ENCODE measurements around the gene SEMA4D. TPM values are rescaled to one million over a fixed set of nuclear protein-coding genes. Genes with fewer than 3 reads are reported as not detected.

The SEMA4D gene
- total and polyA plus RNA-seq, 7 donors, result 1.4 to 35.1 (median 4.6) TPM

DNA sequence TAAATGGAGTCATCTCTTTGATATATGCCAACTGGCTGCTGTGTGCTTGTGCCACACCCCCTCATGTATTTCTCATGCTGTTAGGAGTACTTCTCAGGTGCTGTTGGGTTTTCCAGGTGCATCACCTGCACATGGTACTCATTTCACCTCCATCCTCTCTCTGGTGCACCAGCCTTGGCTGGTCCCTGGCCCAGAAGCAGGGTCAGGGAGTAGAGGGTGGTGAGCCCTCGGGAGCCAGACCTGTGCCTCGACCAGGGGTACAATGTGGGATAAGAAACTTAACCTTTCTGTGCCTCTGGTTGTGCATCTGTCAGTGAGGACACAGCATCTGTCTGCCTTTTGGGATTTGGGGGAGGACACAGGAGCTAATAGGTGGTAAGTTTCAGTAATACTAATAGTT, 141.1 kb downstream of the SEMA4D start:
- Histone ChIP-seq H3K9me3 (no peaks in the 10 kb centered on the region), H3K36me3 (peaks cover 43 to 100% (median 61%) of the 10 kb centered on the region in 4 donors), H3K4me3 (no peak overlapping the region), H3K4me1 (peaks cover 0 to 8% (median 0%) of the 10 kb centered on the region in 4 donors), H3K27me3 (no peaks in the 10 kb centered on the region), H3K27ac (no peak overlapping the region)
- no peak for DNase-seq
- intact Hi-C loops (cut with DNase I), result no loop called here
- TF ChIP-seq, protein P1, sequence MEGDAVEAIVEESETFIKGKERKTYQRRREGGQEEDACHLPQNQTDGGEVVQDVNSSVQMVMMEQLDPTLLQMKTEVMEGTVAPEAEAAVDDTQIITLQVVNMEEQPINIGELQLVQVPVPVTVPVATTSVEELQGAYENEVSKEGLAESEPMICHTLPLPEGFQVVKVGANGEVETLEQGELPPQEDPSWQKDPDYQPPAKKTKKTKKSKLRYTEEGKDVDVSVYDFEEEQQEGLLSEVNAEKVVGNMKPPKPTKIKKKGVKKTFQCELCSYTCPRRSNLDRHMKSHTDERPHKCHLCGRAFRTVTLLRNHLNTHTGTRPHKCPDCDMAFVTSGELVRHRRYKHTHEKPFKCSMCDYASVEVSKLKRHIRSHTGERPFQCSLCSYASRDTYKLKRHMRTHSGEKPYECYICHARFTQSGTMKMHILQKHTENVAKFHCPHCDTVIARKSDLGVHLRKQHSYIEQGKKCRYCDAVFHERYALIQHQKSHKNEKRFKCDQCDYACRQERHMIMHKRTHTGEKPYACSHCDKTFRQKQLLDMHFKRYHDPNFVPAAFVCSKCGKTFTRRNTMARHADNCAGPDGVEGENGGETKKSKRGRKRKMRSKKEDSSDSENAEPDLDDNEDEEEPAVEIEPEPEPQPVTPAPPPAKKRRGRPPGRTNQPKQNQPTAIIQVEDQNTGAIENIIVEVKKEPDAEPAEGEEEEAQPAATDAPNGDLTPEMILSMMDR (IDR thresholded peaks at IDR 0.05), result no peak
- WGBS, 2 donors, result 97 to 98% methylated on average over 2 of the region's 2 CpGs

DNA sequence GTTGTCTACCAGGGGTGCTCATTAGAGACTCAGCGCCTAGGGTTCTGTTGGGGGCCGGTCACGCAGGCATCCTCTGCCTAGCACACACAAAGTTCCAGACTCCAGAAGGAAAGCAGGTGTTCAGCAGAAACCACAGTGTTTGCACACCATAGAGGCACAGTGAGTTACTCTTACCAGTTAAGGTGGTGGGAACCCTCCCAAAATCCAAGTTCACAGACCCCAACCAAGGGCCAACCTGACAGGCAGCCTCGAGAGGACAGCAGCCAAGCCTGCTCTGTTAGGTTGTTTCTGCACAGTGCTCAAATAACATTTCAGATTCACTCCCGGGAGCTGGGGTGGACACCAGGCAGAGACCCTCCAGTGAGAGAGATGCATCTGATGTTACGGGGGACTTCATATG, 143.4 kb downstream of the SEMA4D start:
- peaks cover 50 to 100% (median 67%) of the 10 kb centered on the region in 4 donors for H3K36me3 ChIP-seq
- intact Hi-C loops (cut with DNase I), result no loop called here
- H3K27ac ChIP-seq, result no peak overlapping the region
- H3K27me3 ChIP-seq, result no peaks in the 10 kb centered on the region
- no peak for DNase-seq
- H3K4me1 ChIP-seq, result no peaks in the 10 kb centered on the region
- no peak overlapping the region for H3K4me3 ChIP-seq
- WGBS, 2 donors, result 96 to 97% methylated on average over 6 of the region's 6 CpGs
- no peaks in the 10 kb centered on the region for H3K9me3 ChIP-seq
- TF ChIP-seq, protein P1 (IDR thresholded peaks at IDR 0.05), result no peak

DNA sequence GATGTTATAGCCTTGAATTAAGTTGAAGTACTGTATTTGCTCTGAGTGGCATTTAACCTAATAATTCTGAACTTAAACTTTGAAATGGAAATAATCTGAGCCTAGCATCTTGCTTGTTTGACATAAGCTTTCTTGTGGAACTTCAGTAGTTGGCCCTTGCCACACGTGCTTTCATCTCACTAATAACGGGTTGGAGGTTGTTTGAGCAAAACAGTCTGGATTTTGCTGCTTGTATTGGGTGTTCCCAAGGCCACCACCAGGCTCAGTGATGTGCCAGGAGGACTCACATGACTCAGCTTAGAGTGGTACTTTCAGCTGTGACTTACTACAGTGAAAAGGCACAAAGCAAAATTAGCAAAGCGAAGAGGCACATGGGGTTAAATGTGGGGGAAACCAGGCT, 143.9 kb downstream of the SEMA4D start:
- no peak overlapping the region for H3K27ac ChIP-seq
- no peaks in the 10 kb centered on the region for H3K27me3 ChIP-seq
- H3K4me1 ChIP-seq, result no peaks in the 10 kb centered on the region
- WGBS, 2 donors, result 84 to 85% methylated on average over 3 of the region's 3 CpGs
- peaks cover 47 to 100% (median 67%) of the 10 kb centered on the region in 4 donors for H3K36me3 ChIP-seq
- no peaks in the 10 kb centered on the region for H3K9me3 ChIP-seq
- intact Hi-C loops (cut with DNase I), result no loop called here
- no peak for TF ChIP-seq POLR2AphosphoS5 (IDR thresholded peaks at IDR 0.05)
- no peak for TF ChIP-seq POLR2A (IDR thresholded peaks at IDR 0.05)
- TF ChIP-seq EP300 (IDR thresholded peaks at IDR 0.05), result no peak
- TF ChIP-seq, protein P1 (IDR thresholded peaks at IDR 0.05), result no peak
- no peak for DNase-seq
- H3K4me3 ChIP-seq, result no peak overlapping the region

DNA sequence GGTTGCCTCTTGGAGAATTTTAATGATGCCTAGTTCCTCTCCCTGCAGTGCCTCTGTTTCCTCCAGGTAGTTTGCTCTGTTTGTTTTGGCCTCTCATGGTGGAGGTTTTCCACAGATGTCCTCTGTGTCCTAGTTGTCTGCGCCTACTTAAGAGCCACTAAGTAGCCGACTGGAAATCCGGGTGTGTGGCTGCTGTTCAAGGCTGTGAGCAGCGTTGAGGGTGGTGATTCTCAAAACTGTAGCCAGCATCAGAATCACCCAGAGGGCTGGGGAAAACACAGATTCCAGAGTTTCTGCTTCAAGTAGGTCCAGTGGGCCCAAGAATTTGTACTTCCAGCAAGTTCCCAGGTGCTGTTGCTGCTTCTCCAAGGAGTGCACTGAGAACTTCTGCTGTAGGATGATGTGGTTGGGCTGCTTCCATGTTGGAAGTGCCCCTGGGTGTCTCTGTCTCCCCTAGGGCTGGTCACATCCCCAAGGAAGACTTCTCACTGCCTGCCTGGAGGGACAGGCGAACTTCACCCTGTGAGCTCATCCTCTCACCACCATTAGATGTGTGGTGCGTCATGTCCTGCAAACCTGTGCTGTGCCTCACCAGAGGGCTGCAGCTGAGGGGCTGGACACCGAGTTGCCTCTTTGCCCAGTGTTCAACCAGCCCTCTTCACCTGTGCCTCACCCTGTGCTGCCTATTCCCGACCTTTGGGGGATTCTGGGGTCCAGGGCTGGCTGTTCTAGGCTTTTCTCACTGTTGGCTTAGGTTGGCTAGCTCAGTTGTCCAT, 144.9 kb downstream of the SEMA4D start:
- 93% methylated on average over 8 of the region's 8 CpGs for WGBS, 2 donors
- intact Hi-C loops (cut with DNase I), result no loop called here
- H3K27me3 ChIP-seq, result no peaks in the 10 kb centered on the region
- no peak overlapping the region for H3K4me3 ChIP-seq
- DNase-seq, result no peak
- no peak for TF ChIP-seq POLR2A (IDR thresholded peaks at IDR 0.05)
- TF ChIP-seq EP300 (IDR thresholded peaks at IDR 0.05), result no peak
- TF ChIP-seq POLR2AphosphoS5 (IDR thresholded peaks at IDR 0.05), result no peak
- TF ChIP-seq, protein P1 (IDR thresholded peaks at IDR 0.05), result no peak
- no peak overlapping the region for H3K27ac ChIP-seq
- H3K36me3 ChIP-seq, result peaks cover 45 to 100% (median 68%) of the 10 kb centered on the region in 4 donors
- no peaks in the 10 kb centered on the region for H3K4me1 ChIP-seq
- no peaks in the 10 kb centered on the region for H3K9me3 ChIP-seq

DNA sequence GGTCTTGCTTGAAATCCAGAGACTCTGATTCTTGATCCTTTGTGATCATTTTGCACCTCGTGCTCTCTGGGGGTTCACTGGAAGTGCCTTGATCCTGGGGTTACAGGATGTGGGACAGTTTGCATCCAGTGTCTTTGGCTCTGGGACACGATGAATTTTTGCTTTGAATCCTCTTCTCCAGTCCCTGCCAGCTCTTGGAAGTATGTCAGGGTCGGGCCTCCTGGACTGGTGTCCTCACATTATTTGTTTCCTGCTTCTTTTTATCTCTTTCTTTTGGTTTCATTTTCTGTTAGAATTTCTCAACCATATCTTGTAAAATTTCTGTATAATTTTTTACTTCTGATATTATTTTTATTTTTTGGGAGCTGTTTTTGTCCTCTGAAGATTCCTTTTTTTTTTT, 145.5 kb downstream of the SEMA4D start:
- 52 to 61% methylated on average over 3 of the region's 3 CpGs for WGBS, 2 donors
- Histone ChIP-seq H3K27ac (no peak overlapping the region), H3K36me3 (peaks cover 45 to 100% (median 68%) of the 10 kb centered on the region in 4 donors), H3K4me1 (no peaks in the 10 kb centered on the region), H3K27me3 (no peaks in the 10 kb centered on the region), H3K9me3 (no peaks in the 10 kb centered on the region), H3K4me3 (no peak overlapping the region)
- intact Hi-C loops (cut with DNase I), result no loop called here
- no peak for TF ChIP-seq POLR2A (IDR thresholded peaks at IDR 0.05)
- no peak for DNase-seq
